ENCODE measurements around the gene G3BP1.

- no peak for TF ChIP-seq CTCF (conservative IDR thresholded peaks at IDR 0.05)
- no peak for TF ChIP-seq ZFX (IDR thresholded peaks at IDR 0.05)
Observed at GRCh38 chr5:151739395-151739794, 32.4 kb upstream of the G3BP1 start.
